Endothelial cell of umbilical vein (primary cell): ENCODE data around the gene RIOK3. TPM values are rescaled to one million over a fixed set of nuclear protein-coding genes. Genes with fewer than 3 reads are reported as not detected.
A peak's percentile ranks its signal among the peaks of the same experiment; 100 is the strongest.

Experiments used
- BruUV-seq: library from RNA; stranded (reverse); fragments of 400-500 nt; replicated peaks from 2 replicates; lab custom pipeline; 2021; lab: Mats Ljungman, UMichigan
- CTCF ChIA-PET: fragments of 300-600, 350-600 bp; sonication (Branson Sonifier 250); formaldehyde crosslinking; loops from one replicate; lab custom pipeline; 2021; ENCODE audit warnings: antibody characterized with exemption, inconsistent platforms; lab: Charles Lee
- POLR2A ChIA-PET: fragments of 300-600, 350-600 bp; sonication (Branson Sonifier 250); formaldehyde crosslinking; loops from one replicate; lab custom pipeline; 2021; ENCODE audit warnings: antibody characterized with exemption, inconsistent platforms; lab: Charles Lee
- DNase-seq: peaks from one replicate; pipeline ENCODE4 v3.0.0-alpha.2; 2011; ENCODE audit warnings: low read depth, low spot score
- FAIRE-seq: peaks from 2 replicates; lab custom pipeline; 2011; peaks lifted over from hg19 to GRCh38; lab: Jason Lieb, UNC
- H2AFZ ChIP-seq: 2 replicates; pipeline ENCODE4 v1.6.0; 2012; ENCODE audit warnings: low read depth, low read length, control low read depth, inconsistent platforms
- H3K27ac ChIP-seq: 2 replicates; pipeline ENCODE4 v1.5.1; 2011; ENCODE audit warnings: low read depth, mild to moderate bottlenecking, control low read depth, low read length, moderate library complexity; ENCODE audit not compliant: insufficient read depth
- H3K27me3 ChIP-seq, 2 experiments: 2 replicates each; pipeline versions ENCODE4 v1.6.0 to v1.6.1; 2011; ENCODE audit warnings: low read length in 2 of 2, mixed read lengths in 1 of 2; ENCODE audit not compliant: control insufficient read depth in 2 of 2, insufficient read depth in 2 of 2
- H3K36me3 ChIP-seq, 2 experiments: 2 replicates in 1 of 2; 3 replicates in 1 of 2; pipeline ENCODE4 v1.5.1; 2011; ENCODE audit warnings: low read length in 2 of 2, mild to moderate bottlenecking in 1 of 2, moderate library complexity in 1 of 2; ENCODE audit not compliant: control insufficient read depth in 2 of 2, insufficient read depth in 2 of 2; ENCODE audit errors: extremely low read depth in 1 of 2
- H3K4me1 ChIP-seq: 3 replicates; pipeline ENCODE4 v1.5.1; 2011; ENCODE audit warnings: mild to moderate bottlenecking, low read length; ENCODE audit not compliant: control insufficient read depth, insufficient read depth; ENCODE audit errors: extremely low read depth
- H3K4me2 ChIP-seq: 2 replicates; pipeline ENCODE4 v1.6.1; 2011; ENCODE audit warnings: low read length, control low read depth, mixed read lengths; ENCODE audit not compliant: insufficient read depth
- H3K4me3 ChIP-seq, 3 experiments: fragments of 200-600 bp in 1 of 3; sonication (generic), shearing (Covaris generic) in 1 of 3; replicated peaks in 1 of 3; 2 replicates each; pipeline ENCODE4 v1.5.1; 2011 to 2016; ENCODE audit warnings: control low read depth in 3 of 3, low read length in 3 of 3, mild to moderate bottlenecking in 2 of 3, inconsistent platforms in 1 of 3, low read depth in 1 of 3, moderate library complexity in 1 of 3; ENCODE audit not compliant: insufficient read depth in 1 of 3
- H3K79me2 ChIP-seq: 2 replicates; pipeline ENCODE4 v1.6.0; 2012; ENCODE audit warnings: low read length, inconsistent platforms; ENCODE audit not compliant: control insufficient read depth, insufficient read depth
- H3K9ac ChIP-seq: replicated peaks from 2 replicates; pipeline ENCODE3; 2011; ENCODE audit warnings: low read length, control low read depth; ENCODE audit not compliant: insufficient read depth; ENCODE audit errors: extremely low read depth
- H3K9me1 ChIP-seq: replicated peaks from 3 replicates; pipeline ENCODE4 v1.6.0; 2011; ENCODE audit warnings: mild to moderate bottlenecking, low read length; ENCODE audit not compliant: control insufficient read depth, insufficient read depth; ENCODE audit errors: extremely low read depth
- H3K9me3 ChIP-seq: replicated peaks from 2 replicates; pipeline ENCODE4 v1.5.1; 2012; ENCODE audit warnings: low read length, inconsistent platforms; ENCODE audit not compliant: control insufficient read depth, insufficient read depth
- H4K20me1 ChIP-seq: replicated peaks from 2 replicates; pipeline ENCODE3; 2011; ENCODE audit warnings: mild to moderate bottlenecking, low read length; ENCODE audit not compliant: control insufficient read depth, insufficient read depth; ENCODE audit errors: extremely low read depth
- EZH2 ChIP-seq: IDR thresholded peaks from 2 replicates; pipeline ENCODE4 v1.6.1; 2012; ENCODE audit warnings: borderline replicate concordance, low read depth, mild to moderate bottlenecking, moderate library complexity, low read length, inconsistent platforms; ENCODE audit not compliant: severe bottlenecking
- FOS ChIP-seq: IDR thresholded peaks from 2 replicates; pipeline ENCODE4 v1.6.1; 2011; ENCODE audit warnings: mild to moderate bottlenecking, low read length, moderate library complexity, borderline replicate concordance; ENCODE audit not compliant: insufficient read depth
- GATA2 ChIP-seq: IDR thresholded peaks from 2 replicates; pipeline ENCODE4 v1.7.0; 2011; ENCODE audit warnings: low read depth, mild to moderate bottlenecking, moderate library complexity, mixed read lengths, low read length; ENCODE audit not compliant: insufficient read length, insufficient read depth
- JUN ChIP-seq: IDR thresholded peaks from 2 replicates; pipeline ENCODE4 v1.6.1; 2011; ENCODE audit warnings: borderline replicate concordance, low read depth; ENCODE audit not compliant: insufficient read length, insufficient read depth
- MYC ChIP-seq: IDR thresholded peaks from one replicate; pipeline ENCODE4 v1.6.1; 2011; ENCODE audit warnings: mild to moderate bottlenecking, low read depth, low read length
- POLR2A ChIP-seq: IDR thresholded peaks from 2 replicates; pipeline ENCODE4 v1.6.1; 2012; ENCODE audit warnings: low read depth, mild to moderate bottlenecking, control low read depth, low read length
- POLR2AphosphoS5 ChIP-seq: IDR thresholded peaks from 2 replicates; pipeline ENCODE4 v1.6.1; 2012; ENCODE audit warnings: low read depth, mild to moderate bottlenecking, control low read depth, low read length, moderate library complexity; ENCODE audit not compliant: insufficient read depth
- dilution Hi-C: fragments of 300-500 bp; cut with MboI; formaldehyde crosslinking; loops from one replicate; pipeline ENCODE4 v1.15.0; 2019; ENCODE audit warnings: low sequenced_read_pairs; ENCODE audit not compliant: extremely low pct_ligation_motif_present
- intact Hi-C: fragments of 100-400 bp; cut with micrococcal nuclease; formaldehyde crosslinking; loops from one replicate; pipeline ENCODE4 v1.10.0; 2022
- polyA plus RNA-seq, 4 experiments: library from polyadenylated mRNA; depleted of rRNA in 3 of 4; stranded (reverse) in 3 of 4; unstranded in 1 of 4; fragments of >200 nt; gene quantifications; 2 replicates each; pipeline versions ENCODE4 v1.2.1 to v1.2.3, GENCODE V29; 2011 to 2012; ENCODE audit warnings: missing spikeins in 1 of 4
- total RNA-seq: library from RNA; stranded (reverse); gene quantifications from 2 replicates; pipeline ENCODE4 v1.2.3, GENCODE V29; 2021
- TF ChIP-seq, protein P1 (sequence below), 2 donors: IDR thresholded peaks; 1 replicate in 1 of 2; 2 replicates in 1 of 2; pipeline ENCODE4 v1.5.1; 2011; ENCODE audit warnings: low read length in 2 of 2, mild to moderate bottlenecking in 2 of 2, moderate library complexity in 2 of 2, control low read depth in 1 of 2, inconsistent platforms in 1 of 2, low read depth in 1 of 2; ENCODE audit not compliant: insufficient read depth in 1 of 2; ENCODE audit errors: extremely low read depth in 1 of 2
- TF ChIP-seq, protein P2 (sequence below): IDR thresholded peaks from 2 replicates; pipeline ENCODE4 v1.6.1; 2011; ENCODE audit not compliant: insufficient read depth, insufficient read length

Gene RIOK3
- total and polyA plus RNA-seq, 2 donors (not counting 3 experiments of a cell fraction or from before 2014, with no cell fraction given) = 14.8 to 50.7 TPM

- ChIA-PET CTCF (interaction anchor here (1.0 to 2.0 kb wide), 4 partner anchors 11 to 231 kb away, joined by 3 to 6 read pairs (median 5); partner anchors contain the start of gene RIOK3), POLR2A (no interaction called here)
- Histone ChIP-seq H3K79me2 (peaks cover 2% of the 10 kb centered on the region), H3K4me1 (peaks cover 4% of the 10 kb centered on the region), H3K9me3 (no peaks in the 10 kb centered on the region), H3K4me2 (peak overlapping the region; percentile 67), H3K9me1 (no peaks in the 10 kb centered on the region), H3K27ac (no peak overlapping the region), H3K4me3 (peak overlapping the region in 2 of 3 experiments; percentile 76 to 98), H3K27me3 (no peaks in the 10 kb centered on the region), H4K20me1 (no peaks in the 10 kb centered on the region), H3K36me3 (no peaks in the 10 kb centered on the region), H3K9ac (no peak overlapping the region), H2AFZ (peak overlapping the region; percentile 79)
- no TSS peak for BruUV-seq
- intact Hi-C loops = loop anchor here (1.0 kb wide), 1 partner anchor 65 kb away; the partner anchor contains the start of gene RMC1
- TF ChIP-seq JUN = no peak
- TF ChIP-seq, protein P1, sequence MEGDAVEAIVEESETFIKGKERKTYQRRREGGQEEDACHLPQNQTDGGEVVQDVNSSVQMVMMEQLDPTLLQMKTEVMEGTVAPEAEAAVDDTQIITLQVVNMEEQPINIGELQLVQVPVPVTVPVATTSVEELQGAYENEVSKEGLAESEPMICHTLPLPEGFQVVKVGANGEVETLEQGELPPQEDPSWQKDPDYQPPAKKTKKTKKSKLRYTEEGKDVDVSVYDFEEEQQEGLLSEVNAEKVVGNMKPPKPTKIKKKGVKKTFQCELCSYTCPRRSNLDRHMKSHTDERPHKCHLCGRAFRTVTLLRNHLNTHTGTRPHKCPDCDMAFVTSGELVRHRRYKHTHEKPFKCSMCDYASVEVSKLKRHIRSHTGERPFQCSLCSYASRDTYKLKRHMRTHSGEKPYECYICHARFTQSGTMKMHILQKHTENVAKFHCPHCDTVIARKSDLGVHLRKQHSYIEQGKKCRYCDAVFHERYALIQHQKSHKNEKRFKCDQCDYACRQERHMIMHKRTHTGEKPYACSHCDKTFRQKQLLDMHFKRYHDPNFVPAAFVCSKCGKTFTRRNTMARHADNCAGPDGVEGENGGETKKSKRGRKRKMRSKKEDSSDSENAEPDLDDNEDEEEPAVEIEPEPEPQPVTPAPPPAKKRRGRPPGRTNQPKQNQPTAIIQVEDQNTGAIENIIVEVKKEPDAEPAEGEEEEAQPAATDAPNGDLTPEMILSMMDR (IDR thresholded peaks at IDR 0.05; ENCODE audit: extremely low read depth in 1 of 2, insufficient read depth in 1 of 2, low read depth in 1 of 2, low read length in 2 of 2) = no peak
- DNase-seq (no peak), FAIRE-seq (no peak)
- dilution Hi-C loops = no loop called here
These were observed 15.1 kb upstream of the RIOK3 start for GRCh38 chr18:23438046-23438377.

GRCh38 chr18:23438608-23439366 lies 14.3 kb upstream of the RIOK3 start:
- H3K79me2 ChIP-seq = peaks cover 2% of the 10 kb centered on the region
- H3K4me3 ChIP-seq = no peak overlapping the region
- H4K20me1 ChIP-seq = no peaks in the 10 kb centered on the region
- intact Hi-C loops = loop anchor here (1.0 kb wide), 1 partner anchor 65 kb away; the partner anchor contains the start of gene RMC1
- H2AFZ ChIP-seq = peak overlapping the region; percentile 79
- H3K4me1 ChIP-seq = peaks cover 4% of the 10 kb centered on the region
- FAIRE-seq (no peak), DNase-seq (no peak)
- TF ChIP-seq FOS (no peak), EZH2 (no peak), JUN (no peak), POLR2AphosphoS5 (no peak), MYC (no peak), POLR2A (no peak), GATA2 (no peak)
- TF ChIP-seq, protein P2, sequence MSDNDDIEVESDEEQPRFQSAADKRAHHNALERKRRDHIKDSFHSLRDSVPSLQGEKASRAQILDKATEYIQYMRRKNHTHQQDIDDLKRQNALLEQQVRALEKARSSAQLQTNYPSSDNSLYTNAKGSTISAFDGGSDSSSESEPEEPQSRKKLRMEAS = no peak
- TF ChIP-seq, protein P1 (IDR thresholded peaks at IDR 0.05; ENCODE audit: extremely low read depth in 1 of 2, insufficient read depth in 1 of 2, low read depth in 1 of 2, low read length in 2 of 2) = no peak
- H3K9me3 ChIP-seq = no peaks in the 10 kb centered on the region
- no peaks in the 10 kb centered on the region for H3K36me3 ChIP-seq
- H3K27me3 ChIP-seq = no peaks in the 10 kb centered on the region
- BruUV-seq = no TSS peak
- ChIA-PET POLR2A (no interaction called here), CTCF (interaction anchor here (1.5 to 2.0 kb wide), 3 partner anchors 10 to 60 kb away, joined by 4 to 6 read pairs (median 6); partner anchors contain the start of gene RIOK3)
- dilution Hi-C loops = no loop called here
- H3K9me1 ChIP-seq = no peaks in the 10 kb centered on the region
- H3K4me2 ChIP-seq = no peak overlapping the region
- no peak overlapping the region for H3K9ac ChIP-seq
- H3K27ac ChIP-seq = no peak overlapping the region
